HepG2 (cell line): Measurements from ENCODE around the gene CSNK1A1. TPM values are rescaled to one million over a fixed set of nuclear protein-coding genes. Genes with fewer than 3 reads are reported as not detected.
A peak's percentile ranks its signal among the peaks of the same experiment; 100 is the strongest.

Experiments used
- BATF2 ChIP-seq: sonication (generic); formaldehyde crosslinking; IDR thresholded peaks from 2 replicates; pipeline ENCODE4 v1.8.0; 2022; ENCODE audit warnings: mild to moderate bottlenecking, missing genetic modification reagents, moderate library complexity
- BRCA1 ChIP-seq: sonication (generic); formaldehyde crosslinking; IDR thresholded peaks from 2 replicates; pipeline ENCODE4 v1.4.0; 2020; ENCODE audit warnings: missing genetic modification reagents
- FOSL2 ChIP-seq: sonication (generic); formaldehyde crosslinking; IDR thresholded peaks from 2 replicates; pipeline ENCODE4 v1.4.0; 2020; ENCODE audit warnings: missing genetic modification reagents
- GABPB1 ChIP-seq: IDR thresholded peaks from 2 replicates; pipeline ENCODE4 v1.6.1; 2016; ENCODE audit warnings: mild to moderate bottlenecking, missing genetic modification reagents, moderate library complexity, missing compliant biosample characterization
- ZNF780A ChIP-seq: sonication (generic); formaldehyde crosslinking; IDR thresholded peaks from 2 replicates; pipeline ENCODE4 v1.8.0; 2022; ENCODE audit warnings: mild to moderate bottlenecking, missing genetic modification reagents, moderate library complexity
- polyA plus RNA-seq, 8 experiments: library from polyadenylated mRNA; depleted of rRNA in 3 of 8; stranded (reverse) in 7 of 8; unstranded in 1 of 8; fragments of >200 nt; fragmentation: Illumina TruSeq in 4 of 8; extraction: Trizol in 4 of 8; gene quantifications; 2 replicates each; pipeline versions ENCODE4 v1.2.1 to v1.2.3, GENCODE V29; 2011 to 2016; ENCODE audit warnings: low read depth in 4 of 8, missing spikeins in 1 of 8, mixed read lengths in 1 of 8; ENCODE audit not compliant: insufficient read depth in 1 of 8
- total RNA-seq, 5 experiments: library from RNA; depleted of rRNA; stranded (reverse); fragments of >200 nt; fragmentation: Illumina TruSeq; extraction: Trizol; gene quantifications; 2 replicates each; pipeline ENCODE4 v1.2.3, GENCODE V29; 2016; ENCODE audit warnings: low read depth in 1 of 5
- TF ChIP-seq, protein P1 (sequence below): IDR thresholded peaks from 2 replicates; pipeline ENCODE4 v1.6.1; 2016; ENCODE audit warnings: low read depth, missing genetic modification reagents, missing compliant biosample characterization
- TF ChIP-seq, protein P2 (sequence below): sonication (generic); formaldehyde crosslinking; IDR thresholded peaks from 2 replicates; pipeline ENCODE4 v1.4.0; 2020; ENCODE audit warnings: mild to moderate bottlenecking, missing genetic modification reagents
- TF ChIP-seq, protein P3 (sequence below): sonication (generic); formaldehyde crosslinking; IDR thresholded peaks from 2 replicates; pipeline ENCODE4 v1.4.0; 2020; ENCODE audit warnings: mild to moderate bottlenecking, missing genetic modification reagents, borderline replicate concordance

The CSNK1A1 gene
- total and polyA plus RNA-seq, 2 of the 13 experiments (the other 11 are each of a cell fraction or from before 2014, with no cell fraction given), result 89.0 to 149 TPM

- TF ChIP-seq, protein P1, sequence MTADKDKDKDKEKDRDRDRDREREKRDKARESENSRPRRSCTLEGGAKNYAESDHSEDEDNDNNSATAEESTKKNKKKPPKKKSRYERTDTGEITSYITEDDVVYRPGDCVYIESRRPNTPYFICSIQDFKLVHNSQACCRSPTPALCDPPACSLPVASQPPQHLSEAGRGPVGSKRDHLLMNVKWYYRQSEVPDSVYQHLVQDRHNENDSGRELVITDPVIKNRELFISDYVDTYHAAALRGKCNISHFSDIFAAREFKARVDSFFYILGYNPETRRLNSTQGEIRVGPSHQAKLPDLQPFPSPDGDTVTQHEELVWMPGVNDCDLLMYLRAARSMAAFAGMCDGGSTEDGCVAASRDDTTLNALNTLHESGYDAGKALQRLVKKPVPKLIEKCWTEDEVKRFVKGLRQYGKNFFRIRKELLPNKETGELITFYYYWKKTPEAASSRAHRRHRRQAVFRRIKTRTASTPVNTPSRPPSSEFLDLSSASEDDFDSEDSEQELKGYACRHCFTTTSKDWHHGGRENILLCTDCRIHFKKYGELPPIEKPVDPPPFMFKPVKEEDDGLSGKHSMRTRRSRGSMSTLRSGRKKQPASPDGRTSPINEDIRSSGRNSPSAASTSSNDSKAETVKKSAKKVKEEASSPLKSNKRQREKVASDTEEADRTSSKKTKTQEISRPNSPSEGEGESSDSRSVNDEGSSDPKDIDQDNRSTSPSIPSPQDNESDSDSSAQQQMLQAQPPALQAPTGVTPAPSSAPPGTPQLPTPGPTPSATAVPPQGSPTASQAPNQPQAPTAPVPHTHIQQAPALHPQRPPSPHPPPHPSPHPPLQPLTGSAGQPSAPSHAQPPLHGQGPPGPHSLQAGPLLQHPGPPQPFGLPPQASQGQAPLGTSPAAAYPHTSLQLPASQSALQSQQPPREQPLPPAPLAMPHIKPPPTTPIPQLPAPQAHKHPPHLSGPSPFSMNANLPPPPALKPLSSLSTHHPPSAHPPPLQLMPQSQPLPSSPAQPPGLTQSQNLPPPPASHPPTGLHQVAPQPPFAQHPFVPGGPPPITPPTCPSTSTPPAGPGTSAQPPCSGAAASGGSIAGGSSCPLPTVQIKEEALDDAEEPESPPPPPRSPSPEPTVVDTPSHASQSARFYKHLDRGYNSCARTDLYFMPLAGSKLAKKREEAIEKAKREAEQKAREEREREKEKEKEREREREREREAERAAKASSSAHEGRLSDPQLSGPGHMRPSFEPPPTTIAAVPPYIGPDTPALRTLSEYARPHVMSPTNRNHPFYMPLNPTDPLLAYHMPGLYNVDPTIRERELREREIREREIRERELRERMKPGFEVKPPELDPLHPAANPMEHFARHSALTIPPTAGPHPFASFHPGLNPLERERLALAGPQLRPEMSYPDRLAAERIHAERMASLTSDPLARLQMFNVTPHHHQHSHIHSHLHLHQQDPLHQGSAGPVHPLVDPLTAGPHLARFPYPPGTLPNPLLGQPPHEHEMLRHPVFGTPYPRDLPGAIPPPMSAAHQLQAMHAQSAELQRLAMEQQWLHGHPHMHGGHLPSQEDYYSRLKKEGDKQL, result no peak
- TF ChIP-seq BRCA1 (CRISPR knock-in tag) (no peak), BATF2 (CRISPR knock-in tag) (no peak), GABPB1 (CRISPR knock-in tag) (peak; percentile 98), FOSL2 (CRISPR knock-in tag) (peak; percentile 20; the same call in 1 of the 2 replicates), ZNF780A (CRISPR knock-in tag) (no peak)
- TF ChIP-seq, protein P2, sequence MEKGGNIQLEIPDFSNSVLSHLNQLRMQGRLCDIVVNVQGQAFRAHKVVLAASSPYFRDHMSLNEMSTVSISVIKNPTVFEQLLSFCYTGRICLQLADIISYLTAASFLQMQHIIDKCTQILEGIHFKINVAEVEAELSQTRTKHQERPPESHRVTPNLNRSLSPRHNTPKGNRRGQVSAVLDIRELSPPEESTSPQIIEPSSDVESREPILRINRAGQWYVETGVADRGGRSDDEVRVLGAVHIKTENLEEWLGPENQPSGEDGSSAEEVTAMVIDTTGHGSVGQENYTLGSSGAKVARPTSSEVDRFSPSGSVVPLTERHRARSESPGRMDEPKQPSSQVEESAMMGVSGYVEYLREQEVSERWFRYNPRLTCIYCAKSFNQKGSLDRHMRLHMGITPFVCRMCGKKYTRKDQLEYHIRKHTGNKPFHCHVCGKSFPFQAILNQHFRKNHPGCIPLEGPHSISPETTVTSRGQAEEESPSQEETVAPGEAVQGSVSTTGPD (CRISPR knock-in tag), result 0 out of 2 replicates have a peak, but pooled peaks have one; percentile 33
- TF ChIP-seq, protein P3, sequence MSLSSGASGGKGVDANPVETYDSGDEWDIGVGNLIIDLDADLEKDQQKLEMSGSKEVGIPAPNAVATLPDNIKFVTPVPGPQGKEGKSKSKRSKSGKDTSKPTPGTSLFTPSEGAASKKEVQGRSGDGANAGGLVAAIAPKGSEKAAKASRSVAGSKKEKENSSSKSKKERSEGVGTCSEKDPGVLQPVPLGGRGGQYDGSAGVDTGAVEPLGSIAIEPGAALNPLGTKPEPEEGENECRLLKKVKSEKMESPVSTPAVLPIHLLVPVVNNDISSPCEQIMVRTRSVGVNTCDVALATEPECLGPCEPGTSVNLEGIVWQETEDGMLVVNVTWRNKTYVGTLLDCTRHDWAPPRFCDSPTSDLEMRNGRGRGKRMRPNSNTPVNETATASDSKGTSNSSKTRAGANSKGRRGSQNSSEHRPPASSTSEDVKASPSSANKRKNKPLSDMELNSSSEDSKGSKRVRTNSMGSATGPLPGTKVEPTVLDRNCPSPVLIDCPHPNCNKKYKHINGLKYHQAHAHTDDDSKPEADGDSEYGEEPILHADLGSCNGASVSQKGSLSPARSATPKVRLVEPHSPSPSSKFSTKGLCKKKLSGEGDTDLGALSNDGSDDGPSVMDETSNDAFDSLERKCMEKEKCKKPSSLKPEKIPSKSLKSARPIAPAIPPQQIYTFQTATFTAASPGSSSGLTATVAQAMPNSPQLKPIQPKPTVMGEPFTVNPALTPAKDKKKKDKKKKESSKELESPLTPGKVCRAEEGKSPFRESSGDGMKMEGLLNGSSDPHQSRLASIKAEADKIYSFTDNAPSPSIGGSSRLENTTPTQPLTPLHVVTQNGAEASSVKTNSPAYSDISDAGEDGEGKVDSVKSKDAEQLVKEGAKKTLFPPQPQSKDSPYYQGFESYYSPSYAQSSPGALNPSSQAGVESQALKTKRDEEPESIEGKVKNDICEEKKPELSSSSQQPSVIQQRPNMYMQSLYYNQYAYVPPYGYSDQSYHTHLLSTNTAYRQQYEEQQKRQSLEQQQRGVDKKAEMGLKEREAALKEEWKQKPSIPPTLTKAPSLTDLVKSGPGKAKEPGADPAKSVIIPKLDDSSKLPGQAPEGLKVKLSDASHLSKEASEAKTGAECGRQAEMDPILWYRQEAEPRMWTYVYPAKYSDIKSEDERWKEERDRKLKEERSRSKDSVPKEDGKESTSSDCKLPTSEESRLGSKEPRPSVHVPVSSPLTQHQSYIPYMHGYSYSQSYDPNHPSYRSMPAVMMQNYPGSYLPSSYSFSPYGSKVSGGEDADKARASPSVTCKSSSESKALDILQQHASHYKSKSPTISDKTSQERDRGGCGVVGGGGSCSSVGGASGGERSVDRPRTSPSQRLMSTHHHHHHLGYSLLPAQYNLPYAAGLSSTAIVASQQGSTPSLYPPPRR (CRISPR knock-in tag), result no peak
These were observed at the start of gene CSNK1A1 (continued) for GRCh38 chr5:149551227-149552037.
